Measurements from ENCODE around the gene BLOC1S5. TPM values are rescaled to one million over a fixed set of nuclear protein-coding genes. Genes with fewer than 3 reads are reported as not detected.

Gene BLOC1S5
- total RNA-seq, 3 donors from 2014 or later = 11.8 to 13.8 (median 12.2) TPM

- H3K4me3 ChIP-seq = no peak overlapping the region
- ATAC-seq (no peak), DNase-seq (no peak)
- H3K36me3 ChIP-seq (ENCODE audit: low read depth) = no peaks in the 10 kb centered on the region
- H3K9me3 ChIP-seq = no peaks in the 10 kb centered on the region
- TF ChIP-seq, protein P1, sequence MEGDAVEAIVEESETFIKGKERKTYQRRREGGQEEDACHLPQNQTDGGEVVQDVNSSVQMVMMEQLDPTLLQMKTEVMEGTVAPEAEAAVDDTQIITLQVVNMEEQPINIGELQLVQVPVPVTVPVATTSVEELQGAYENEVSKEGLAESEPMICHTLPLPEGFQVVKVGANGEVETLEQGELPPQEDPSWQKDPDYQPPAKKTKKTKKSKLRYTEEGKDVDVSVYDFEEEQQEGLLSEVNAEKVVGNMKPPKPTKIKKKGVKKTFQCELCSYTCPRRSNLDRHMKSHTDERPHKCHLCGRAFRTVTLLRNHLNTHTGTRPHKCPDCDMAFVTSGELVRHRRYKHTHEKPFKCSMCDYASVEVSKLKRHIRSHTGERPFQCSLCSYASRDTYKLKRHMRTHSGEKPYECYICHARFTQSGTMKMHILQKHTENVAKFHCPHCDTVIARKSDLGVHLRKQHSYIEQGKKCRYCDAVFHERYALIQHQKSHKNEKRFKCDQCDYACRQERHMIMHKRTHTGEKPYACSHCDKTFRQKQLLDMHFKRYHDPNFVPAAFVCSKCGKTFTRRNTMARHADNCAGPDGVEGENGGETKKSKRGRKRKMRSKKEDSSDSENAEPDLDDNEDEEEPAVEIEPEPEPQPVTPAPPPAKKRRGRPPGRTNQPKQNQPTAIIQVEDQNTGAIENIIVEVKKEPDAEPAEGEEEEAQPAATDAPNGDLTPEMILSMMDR (IDR thresholded peaks at IDR 0.05) = no peak
- intact Hi-C loops (cut with DNase I, micrococcal nuclease) = no loop called here
- no peaks in the 10 kb centered on the region for H3K4me1 ChIP-seq (ENCODE audit: low read depth)
Observed at GRCh38 chr6:8108031-8108660, 44.0 kb upstream of the BLOC1S5 start.

- intact Hi-C loops (cut with DNase I, micrococcal nuclease) = no loop called here
- no peak for DNase-seq
- Histone ChIP-seq H3K36me3 (ENCODE audit: low read depth) (no peaks in the 10 kb centered on the region), H3K9me3 (no peaks in the 10 kb centered on the region), H3K4me3 (no peak overlapping the region), H3K4me1 (ENCODE audit: low read depth) (peaks cover 7% of the 10 kb centered on the region)
- TF ChIP-seq, protein P1 (IDR thresholded peaks at IDR 0.05) = no peak
- no peak for ATAC-seq
Observed at GRCh38 chr6:8105791-8106190, 41.6 kb upstream of the BLOC1S5 start.

DNA sequence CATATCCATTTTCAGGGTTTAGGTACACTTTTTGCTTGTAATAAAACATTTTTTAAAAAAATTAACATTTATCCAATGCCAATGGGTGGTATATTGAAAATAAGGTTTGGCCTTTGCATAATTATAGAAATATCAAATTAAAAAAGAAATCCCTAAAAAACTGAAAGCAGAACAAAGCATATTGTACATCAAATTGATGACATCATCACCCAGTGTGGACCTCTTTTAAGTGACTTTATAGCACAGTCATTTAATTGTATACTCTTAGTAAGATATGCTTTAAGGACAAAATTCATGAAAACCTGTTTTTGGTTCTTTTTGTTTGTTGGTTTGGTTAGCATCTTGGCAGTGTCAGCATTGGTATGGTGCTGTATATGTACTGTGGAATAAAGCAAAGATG lies 39.5 kb upstream of the BLOC1S5 start:
- no peak for DNase-seq
- intact Hi-C loops (cut with DNase I, micrococcal nuclease) = no loop called here
- TF ChIP-seq, protein P1 (IDR thresholded peaks at IDR 0.05) = no peak
- H3K4me3 ChIP-seq = no peak overlapping the region
- peaks cover 11% of the 10 kb centered on the region for H3K4me1 ChIP-seq (ENCODE audit: low read depth)
- no peaks in the 10 kb centered on the region for H3K36me3 ChIP-seq (ENCODE audit: low read depth)
- ATAC-seq = no peak
- no peaks in the 10 kb centered on the region for H3K9me3 ChIP-seq

DNA sequence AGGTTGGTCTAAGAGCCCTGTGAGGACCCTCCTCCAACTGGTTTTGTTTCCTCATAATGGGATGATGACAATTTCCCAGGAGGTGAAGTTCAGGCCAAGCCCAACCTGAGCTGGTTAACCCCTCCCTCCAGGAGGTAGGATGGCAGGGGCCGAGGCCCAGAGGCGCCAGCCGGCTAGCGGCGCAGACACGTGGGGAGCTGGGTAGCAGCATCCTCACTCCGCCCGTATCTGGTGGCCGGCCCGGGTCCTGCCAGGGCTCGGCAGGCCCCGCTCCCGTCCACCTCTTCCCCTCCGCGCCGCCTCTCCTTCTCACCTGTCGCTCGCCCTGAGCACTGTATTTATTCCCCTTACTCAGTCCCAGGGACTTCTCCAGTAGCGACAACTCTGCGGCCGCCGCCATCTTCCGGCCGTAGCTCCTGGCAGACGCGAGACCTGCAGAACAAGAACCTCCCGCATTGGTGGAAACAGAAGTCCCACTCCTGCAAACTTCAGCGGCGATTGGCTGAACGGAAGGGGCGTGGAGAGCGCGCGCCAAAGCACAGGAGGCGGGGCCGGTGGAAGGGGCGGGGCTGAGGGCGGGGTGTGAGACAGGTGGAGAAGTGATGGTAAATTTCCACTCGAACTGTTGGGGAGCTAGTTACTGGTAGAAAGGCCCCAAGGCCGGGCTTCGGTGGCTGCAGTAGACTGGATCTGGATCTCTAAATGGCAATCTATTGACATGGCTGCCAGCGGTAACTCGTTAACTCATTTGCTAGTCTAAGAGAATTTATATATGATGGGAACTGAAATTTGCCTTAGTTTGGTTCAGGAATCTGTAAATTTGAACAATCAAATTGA lies 38.2 kb upstream of the BLOC1S5 start, which contains the start of gene EEF1E1:
TSS of gene EEF1E1 (minus strand) at position 427 of the 837 bp plus-strand sequence. CDS start at position 400, 27 bp downstream.
- no peaks in the 10 kb centered on the region for H3K9me3 ChIP-seq
- TF ChIP-seq, protein P1 (IDR thresholded peaks at IDR 0.05) = no peak
- ATAC-seq (peak; percentile 100), DNase-seq (peak; percentile 97 to 99 (median 98))
- intact Hi-C loops (cut with DNase I, micrococcal nuclease) = no loop called here
- no peaks in the 10 kb centered on the region for H3K36me3 ChIP-seq (ENCODE audit: low read depth)
- H3K4me1 ChIP-seq (ENCODE audit: low read depth) = peaks cover 11% of the 10 kb centered on the region
- peak within 1 kb of the TSS; percentile 74 for H3K4me3 ChIP-seq

GRCh38 chr6:8100159-8100854 lies 36.1 kb upstream of the BLOC1S5 start:
- DNase-seq (no peak), ATAC-seq (no peak)
- no peak overlapping the region for H3K4me3 ChIP-seq
- no peaks in the 10 kb centered on the region for H3K36me3 ChIP-seq (ENCODE audit: low read depth)
- no peaks in the 10 kb centered on the region for H3K9me3 ChIP-seq
- TF ChIP-seq, protein P1 (IDR thresholded peaks at IDR 0.05) = no peak
- peaks cover 11% of the 10 kb centered on the region for H3K4me1 ChIP-seq (ENCODE audit: low read depth)
- intact Hi-C loops (cut with DNase I, micrococcal nuclease) = no loop called here
